K562 (cell line): ENCODE results near the gene PPP1R13L. TPM values are rescaled to one million over a fixed set of nuclear protein-coding genes. Genes with fewer than 3 reads are reported as not detected.
A peak's percentile ranks its signal among the peaks of the same experiment; 100 is the strongest.

Source experiments
- CEBPZ ChIP-seq: fragments of 150-350 bp; IDR thresholded peaks from 2 replicates; pipeline ENCODE4 v1.6.1; 2014; ENCODE audit warnings: low read depth, mild to moderate bottlenecking, low read length, borderline replicate concordance
- EGR1 ChIP-seq: fragments of 450-650 bp; conservative IDR thresholded peaks from 2 replicates; pipeline ENCODE4 v1.6.1; 2017; ENCODE audit warnings: mild to moderate bottlenecking
- FOXK1 ChIP-seq: sonication (generic); formaldehyde crosslinking; IDR thresholded peaks from 2 replicates; pipeline ENCODE4 v1.8.0; 2022; ENCODE audit warnings: missing genetic modification reagents, mild to moderate bottlenecking, borderline replicate concordance
- FOXP1 ChIP-seq: sonication (generic); formaldehyde crosslinking; IDR thresholded peaks from 2 replicates; pipeline ENCODE4 v1.8.0; 2022; ENCODE audit warnings: mild to moderate bottlenecking, missing genetic modification reagents
- MNT ChIP-seq, 2 experiments: fragments of 450-650 bp; conservative IDR thresholded peaks; 2 replicates each; pipeline ENCODE4 v1.6.1; 2017; ENCODE audit warnings: mild to moderate bottlenecking in 2 of 2, moderate library complexity in 2 of 2
- MYNN ChIP-seq, 2 experiments: sonication (generic); formaldehyde crosslinking in 1 of 2; IDR thresholded peaks; 2 replicates each; pipeline versions ENCODE4 v1.5.0 to v1.6.1; 2016 to 2020; ENCODE audit warnings: antibody characterized with exemption in 1 of 2, missing genetic modification reagents in 1 of 2
- POLR2A ChIP-seq: fragments of 450-650 bp; conservative IDR thresholded peaks from 2 replicates; pipeline ENCODE4 v1.6.1; 2016
- POLR2B ChIP-seq: fragments of 450-650 bp; IDR thresholded peaks from 2 replicates; pipeline ENCODE4 v1.6.1; 2018; ENCODE audit warnings: low read depth; ENCODE audit not compliant: partially characterized antibody
- TAF1 ChIP-seq: IDR thresholded peaks from 2 replicates; pipeline ENCODE4 v1.6.1; 2011; ENCODE audit warnings: mild to moderate bottlenecking, low read length, moderate library complexity; ENCODE audit not compliant: insufficient read depth, control insufficient read depth, severe bottlenecking; ENCODE audit errors: extremely low read depth
- ZFPM2 ChIP-seq: fragments of 250-450 bp; sonication (Bioruptor Pico); IDR thresholded peaks from 2 replicates; pipeline ENCODE4 v1.5.1; 2022; ENCODE audit warnings: mild to moderate bottlenecking
- polyA plus RNA-seq, 8 experiments: library from polyadenylated mRNA; depleted of rRNA in 4 of 8; stranded (reverse) in 5 of 8; unstranded in 3 of 8; fragments of >200 nt; fragmentation: Nextera tagmentation in 2 of 8; fragmentation: Illumina TruSeq in 1 of 8; extraction: Ambion mirVana in 2 of 8; extraction: Trizol in 1 of 8; gene quantifications; 2 replicates each; pipeline versions ENCODE4 v1.2.1 to v1.2.3, GENCODE V29; 2011 to 2014; ENCODE audit warnings: inconsistent platforms in 1 of 8, missing spikeins in 1 of 8
- total RNA-seq, 7 experiments: library from RNA; depleted of rRNA in 6 of 7; stranded (reverse); fragments of >200 nt in 6 of 7; fragmentation: Illumina TruSeq in 2 of 7; extraction: Trizol in 2 of 7; gene quantifications; 2 replicates each; pipeline versions ENCODE4 v1.2.1 to v1.2.3, GENCODE V29; 2011 to 2021; ENCODE audit warnings: low replicate concordance in 1 of 7
- TF ChIP-seq, protein P1 (sequence below), 2 experiments: fragments of 150-350 bp in 1 of 2; IDR thresholded peaks; 2 replicates each; pipeline ENCODE4 v1.6.1; 2012 to 2016; ENCODE audit warnings: low read depth in 2 of 2, low read length in 2 of 2, mild to moderate bottlenecking in 1 of 2, moderate library complexity in 1 of 2
- TF ChIP-seq, protein P2 (sequence below): IDR thresholded peaks from 3 replicates; pipeline ENCODE4 v1.6.1; 2011; ENCODE audit warnings: borderline replicate concordance, mild to moderate bottlenecking, moderate library complexity; ENCODE audit not compliant: insufficient read length; ENCODE audit errors: extremely low read depth

Gene PPP1R13L
- total and polyA plus RNA-seq, 9 of the 15 experiments (the other 6 are each of a cell fraction or from before 2014, with no cell fraction given), result 0.32 to 6.7 (median 2.0) TPM

GRCh38 chr19:45443462-45444317, 38.8 kb upstream of the PPP1R13L start (continued):
- TF ChIP-seq, protein P1, sequence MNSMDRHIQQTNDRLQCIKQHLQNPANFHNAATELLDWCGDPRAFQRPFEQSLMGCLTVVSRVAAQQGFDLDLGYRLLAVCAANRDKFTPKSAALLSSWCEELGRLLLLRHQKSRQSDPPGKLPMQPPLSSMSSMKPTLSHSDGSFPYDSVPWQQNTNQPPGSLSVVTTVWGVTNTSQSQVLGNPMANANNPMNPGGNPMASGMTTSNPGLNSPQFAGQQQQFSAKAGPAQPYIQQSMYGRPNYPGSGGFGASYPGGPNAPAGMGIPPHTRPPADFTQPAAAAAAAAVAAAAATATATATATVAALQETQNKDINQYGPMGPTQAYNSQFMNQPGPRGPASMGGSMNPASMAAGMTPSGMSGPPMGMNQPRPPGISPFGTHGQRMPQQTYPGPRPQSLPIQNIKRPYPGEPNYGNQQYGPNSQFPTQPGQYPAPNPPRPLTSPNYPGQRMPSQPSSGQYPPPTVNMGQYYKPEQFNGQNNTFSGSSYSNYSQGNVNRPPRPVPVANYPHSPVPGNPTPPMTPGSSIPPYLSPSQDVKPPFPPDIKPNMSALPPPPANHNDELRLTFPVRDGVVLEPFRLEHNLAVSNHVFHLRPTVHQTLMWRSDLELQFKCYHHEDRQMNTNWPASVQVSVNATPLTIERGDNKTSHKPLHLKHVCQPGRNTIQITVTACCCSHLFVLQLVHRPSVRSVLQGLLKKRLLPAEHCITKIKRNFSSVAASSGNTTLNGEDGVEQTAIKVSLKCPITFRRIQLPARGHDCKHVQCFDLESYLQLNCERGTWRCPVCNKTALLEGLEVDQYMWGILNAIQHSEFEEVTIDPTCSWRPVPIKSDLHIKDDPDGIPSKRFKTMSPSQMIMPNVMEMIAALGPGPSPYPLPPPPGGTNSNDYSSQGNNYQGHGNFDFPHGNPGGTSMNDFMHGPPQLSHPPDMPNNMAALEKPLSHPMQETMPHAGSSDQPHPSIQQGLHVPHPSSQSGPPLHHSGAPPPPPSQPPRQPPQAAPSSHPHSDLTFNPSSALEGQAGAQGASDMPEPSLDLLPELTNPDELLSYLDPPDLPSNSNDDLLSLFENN (IDR thresholded peaks at IDR 0.05; ENCODE audit: low read depth in 2 of 2, low read length in 2 of 2), result no peak
- TF ChIP-seq TAF1 (peak; percentile 43), CEBPZ (no peak), ZFPM2 (CRISPR knock-in tag) (no peak), FOXK1 (CRISPR knock-in tag) (0 out of 2 replicates have a peak, but pooled peaks have one; percentile 67), MYNN (IDR thresholded peaks at IDR 0.05) (peak; percentile 76; the same call in 1 of the 2 replicates), MYNN (CRISPR knock-in tag; IDR thresholded peaks at IDR 0.05) (no peak), POLR2B (peak; percentile 76), FOXP1 (CRISPR knock-in tag) (no peak), EGR1 (peak; percentile 82), POLR2A (peak; percentile 65), MNT (conservative IDR thresholded peaks at IDR 0.05) (peak in 1 of 2 experiments; percentile 14; a peak in 1 of 4 replicates)
- TF ChIP-seq, protein P2, sequence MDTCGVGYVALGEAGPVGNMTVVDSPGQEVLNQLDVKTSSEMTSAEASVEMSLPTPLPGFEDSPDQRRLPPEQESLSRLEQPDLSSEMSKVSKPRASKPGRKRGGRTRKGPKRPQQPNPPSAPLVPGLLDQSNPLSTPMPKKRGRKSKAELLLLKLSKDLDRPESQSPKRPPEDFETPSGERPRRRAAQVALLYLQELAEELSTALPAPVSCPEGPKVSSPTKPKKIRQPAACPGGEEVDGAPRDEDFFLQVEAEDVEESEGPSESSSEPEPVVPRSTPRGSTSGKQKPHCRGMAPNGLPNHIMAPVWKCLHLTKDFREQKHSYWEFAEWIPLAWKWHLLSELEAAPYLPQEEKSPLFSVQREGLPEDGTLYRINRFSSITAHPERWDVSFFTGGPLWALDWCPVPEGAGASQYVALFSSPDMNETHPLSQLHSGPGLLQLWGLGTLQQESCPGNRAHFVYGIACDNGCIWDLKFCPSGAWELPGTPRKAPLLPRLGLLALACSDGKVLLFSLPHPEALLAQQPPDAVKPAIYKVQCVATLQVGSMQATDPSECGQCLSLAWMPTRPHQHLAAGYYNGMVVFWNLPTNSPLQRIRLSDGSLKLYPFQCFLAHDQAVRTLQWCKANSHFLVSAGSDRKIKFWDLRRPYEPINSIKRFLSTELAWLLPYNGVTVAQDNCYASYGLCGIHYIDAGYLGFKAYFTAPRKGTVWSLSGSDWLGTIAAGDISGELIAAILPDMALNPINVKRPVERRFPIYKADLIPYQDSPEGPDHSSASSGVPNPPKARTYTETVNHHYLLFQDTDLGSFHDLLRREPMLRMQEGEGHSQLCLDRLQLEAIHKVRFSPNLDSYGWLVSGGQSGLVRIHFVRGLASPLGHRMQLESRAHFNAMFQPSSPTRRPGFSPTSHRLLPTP, result no peak
